Esophagus squamous epithelium (tissue), 4 donors: Measurements from ENCODE around the gene BFAR.

Source experiments
- POLR2A ChIP-seq, 4 donors: fragments of 450-650 bp; IDR thresholded peaks; one replicate each; pipeline ENCODE4 v1.6.1; 2017; ENCODE audit warnings: antibody characterized with exemption in 4 of 4, mild to moderate bottlenecking in 4 of 4, moderate library complexity in 3 of 4
- TF ChIP-seq, protein P1 (sequence below), 6 experiments: fragments of 450-650 bp in 4 of 6; fragments of 200-600 bp in 2 of 6; sonication (generic) in 2 of 6; IDR thresholded peaks; one replicate each; pipeline ENCODE4 v1.5.1; 2016 to 2019; ENCODE audit warnings: antibody characterized with exemption in 6 of 6, mild to moderate bottlenecking in 4 of 6, moderate library complexity in 4 of 6

DNA sequence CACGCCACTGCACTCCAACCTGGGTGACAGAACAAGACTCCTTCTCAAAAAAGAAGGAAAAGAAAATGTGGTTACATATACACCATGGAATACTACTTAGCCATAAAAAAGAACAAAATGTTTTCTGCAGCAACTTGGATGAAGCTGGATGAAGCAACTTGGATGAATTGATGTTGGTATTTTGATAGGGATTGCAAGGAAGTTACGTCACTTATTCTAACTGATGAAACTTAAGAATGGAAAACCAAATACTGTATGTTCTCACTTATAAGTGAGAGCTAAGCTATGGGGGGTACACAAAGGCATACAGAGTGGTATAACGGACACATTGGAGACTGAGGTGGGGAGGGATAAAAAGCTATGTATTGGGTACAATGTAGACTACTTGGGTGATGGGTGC, 43.9 kb downstream of the BFAR start:
- TF ChIP-seq, protein P1, sequence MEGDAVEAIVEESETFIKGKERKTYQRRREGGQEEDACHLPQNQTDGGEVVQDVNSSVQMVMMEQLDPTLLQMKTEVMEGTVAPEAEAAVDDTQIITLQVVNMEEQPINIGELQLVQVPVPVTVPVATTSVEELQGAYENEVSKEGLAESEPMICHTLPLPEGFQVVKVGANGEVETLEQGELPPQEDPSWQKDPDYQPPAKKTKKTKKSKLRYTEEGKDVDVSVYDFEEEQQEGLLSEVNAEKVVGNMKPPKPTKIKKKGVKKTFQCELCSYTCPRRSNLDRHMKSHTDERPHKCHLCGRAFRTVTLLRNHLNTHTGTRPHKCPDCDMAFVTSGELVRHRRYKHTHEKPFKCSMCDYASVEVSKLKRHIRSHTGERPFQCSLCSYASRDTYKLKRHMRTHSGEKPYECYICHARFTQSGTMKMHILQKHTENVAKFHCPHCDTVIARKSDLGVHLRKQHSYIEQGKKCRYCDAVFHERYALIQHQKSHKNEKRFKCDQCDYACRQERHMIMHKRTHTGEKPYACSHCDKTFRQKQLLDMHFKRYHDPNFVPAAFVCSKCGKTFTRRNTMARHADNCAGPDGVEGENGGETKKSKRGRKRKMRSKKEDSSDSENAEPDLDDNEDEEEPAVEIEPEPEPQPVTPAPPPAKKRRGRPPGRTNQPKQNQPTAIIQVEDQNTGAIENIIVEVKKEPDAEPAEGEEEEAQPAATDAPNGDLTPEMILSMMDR (IDR thresholded peaks at IDR 0.05) = no peak
- no peak for TF ChIP-seq POLR2A (IDR thresholded peaks at IDR 0.05)
